HG03025 (cell line): Measurements from ENCODE around the gene KCTD21.
A peak's percentile ranks its signal among the peaks of the same experiment; 100 is the strongest.
"Not testable (repeated sequence)": the region's sequence is repeated elsewhere in the genome, so short reads cannot be mapped to it uniquely, and the experiment has no call there.

Experiments used
- ATAC-seq: cut with Tn5 transposase; IDR thresholded peaks from one replicate; pipeline ENCODE4 v1.9.1; 2021; ENCODE audit warnings: mild to moderate bottlenecking, moderate library complexity; ENCODE audit not compliant: unreplicated experiment, low FRiP score

Gene KCTD21, protein sequence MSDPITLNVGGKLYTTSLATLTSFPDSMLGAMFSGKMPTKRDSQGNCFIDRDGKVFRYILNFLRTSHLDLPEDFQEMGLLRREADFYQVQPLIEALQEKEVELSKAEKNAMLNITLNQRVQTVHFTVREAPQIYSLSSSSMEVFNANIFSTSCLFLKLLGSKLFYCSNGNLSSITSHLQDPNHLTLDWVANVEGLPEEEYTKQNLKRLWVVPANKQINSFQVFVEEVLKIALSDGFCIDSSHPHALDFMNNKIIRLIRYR

DNA sequence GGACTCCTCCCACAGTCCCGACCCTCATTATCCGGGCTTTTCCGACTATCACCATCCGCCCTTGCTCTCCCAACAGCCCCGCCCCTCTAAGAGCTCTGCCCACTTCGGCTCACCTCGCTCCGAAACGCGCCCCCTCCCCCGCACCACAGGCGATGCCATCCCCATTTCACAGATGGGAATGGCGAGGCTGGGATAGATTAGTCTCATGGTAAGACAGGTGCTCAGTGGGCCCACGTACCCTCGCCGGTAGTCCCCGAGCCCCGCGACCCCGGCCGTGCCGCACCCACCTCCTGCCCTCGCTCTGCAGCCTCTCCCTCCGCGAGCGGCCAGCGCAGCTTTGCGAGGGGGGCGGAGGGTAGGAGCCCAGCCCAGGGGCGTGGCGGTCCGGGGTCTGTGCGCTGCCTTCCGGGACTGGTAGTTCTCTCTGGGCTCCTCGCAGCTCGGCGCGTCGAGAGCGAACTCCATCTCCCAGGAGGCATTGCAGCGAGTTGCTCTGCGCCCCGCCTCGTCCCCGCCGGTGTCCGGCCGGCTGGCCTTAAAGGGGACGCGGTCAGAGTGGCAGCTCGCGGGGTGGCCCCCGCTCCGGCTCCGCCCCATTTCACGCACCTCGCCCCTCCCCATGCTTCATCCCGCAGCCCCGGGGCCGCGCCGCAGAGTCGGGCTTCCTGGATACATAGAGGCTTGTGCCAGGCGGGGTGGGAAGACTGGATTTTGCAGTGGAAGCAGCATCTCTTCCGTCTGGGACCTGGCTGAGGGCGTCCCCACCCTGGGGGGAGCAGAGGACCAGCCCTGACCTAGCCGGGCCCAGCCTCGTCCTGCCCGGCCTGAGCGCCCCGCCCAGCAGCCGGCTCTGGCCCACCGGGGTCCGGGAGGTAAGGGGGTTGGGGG lies at the start of gene KCTD21, which contains the start of gene USP35:
Gene KCTD21 (minus strand): TSS at position 341 of the 888 bp plus-strand sequence. CDS start 14,072 bp downstream, outside the sequence.
Gene USP35 (plus strand): TSS at position 634 of the 888 bp plus-strand sequence. CDS start 7,327 bp downstream, outside the sequence.
- peak; percentile 92 for ATAC-seq

DNA sequence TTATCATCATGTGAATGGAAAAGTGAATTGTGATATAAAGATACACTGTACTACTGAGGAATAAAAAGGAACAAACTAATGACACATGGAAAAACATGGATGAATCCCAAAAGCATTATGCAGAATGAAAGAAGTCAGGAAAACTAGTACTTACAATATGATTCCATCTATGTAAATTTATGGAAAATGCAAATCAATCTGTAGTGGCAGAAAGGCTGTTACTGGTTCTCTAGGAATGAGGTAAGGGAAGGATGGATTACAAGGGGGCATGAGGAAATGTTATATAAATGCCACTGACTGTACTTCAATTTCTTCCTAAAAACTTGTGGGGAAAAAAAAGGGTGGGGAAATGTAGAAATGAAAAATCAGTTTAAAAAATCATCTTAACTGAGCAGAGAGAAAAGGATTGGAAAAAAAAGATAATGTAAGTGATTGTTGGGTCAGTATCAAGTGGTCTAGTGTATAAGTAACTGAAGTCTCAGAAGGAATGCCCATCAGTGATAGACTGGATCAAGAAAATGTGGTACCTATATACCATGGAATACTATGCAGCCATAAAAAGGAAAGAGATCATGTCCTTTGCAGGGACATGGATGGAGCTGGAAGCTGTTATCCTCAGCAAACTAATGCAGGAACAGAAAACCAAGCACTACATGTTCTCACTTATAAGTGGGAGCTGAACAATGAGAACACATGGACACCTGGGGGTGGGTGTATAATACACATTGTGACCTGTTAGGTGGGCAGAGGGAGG lies 49.0 kb upstream of the KCTD21 start:
- no peak for ATAC-seq

GRCh38 chr11:78234006-78234405 lies 45.6 kb upstream of the KCTD21 start:
- no peak for ATAC-seq

DNA sequence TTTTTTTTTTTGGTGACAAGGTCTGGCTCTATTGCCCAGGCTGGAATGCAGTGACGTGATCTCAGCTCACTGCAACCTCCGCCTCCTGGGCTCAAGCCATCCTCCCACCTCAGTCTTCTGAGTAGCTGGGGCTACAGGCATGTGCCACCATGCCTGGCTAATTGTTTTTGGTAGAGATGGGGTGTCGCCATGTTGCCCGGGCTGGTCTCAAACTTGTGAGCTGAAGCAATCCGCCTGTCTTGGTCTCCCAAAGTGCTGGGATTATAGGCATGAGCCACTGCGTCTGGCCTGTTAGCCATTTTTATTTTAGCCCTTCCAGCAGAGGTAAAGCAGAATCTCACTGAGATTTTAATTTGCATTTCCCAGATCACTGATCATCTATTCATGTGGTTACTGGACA lies 44.6 kb upstream of the KCTD21 start:
- ATAC-seq: not testable (repeated sequence)

- ATAC-seq: no peak
These were observed 43.6 kb upstream of the KCTD21 start for GRCh38 chr11:78231962-78232501.

GRCh38 chr11:78230161-78230877 lies 41.9 kb upstream of the KCTD21 start:
- no peak for ATAC-seq

- ATAC-seq: no peak
These were observed 40.7 kb upstream of the KCTD21 start for GRCh38 chr11:78229106-78229505.

- ATAC-seq: no peak
These were observed 40.0 kb upstream of the KCTD21 start for GRCh38 chr11:78228467-78228866.

GRCh38 chr11:78227921-78228320 lies 39.5 kb upstream of the KCTD21 start:
- no peak for ATAC-seq

DNA sequence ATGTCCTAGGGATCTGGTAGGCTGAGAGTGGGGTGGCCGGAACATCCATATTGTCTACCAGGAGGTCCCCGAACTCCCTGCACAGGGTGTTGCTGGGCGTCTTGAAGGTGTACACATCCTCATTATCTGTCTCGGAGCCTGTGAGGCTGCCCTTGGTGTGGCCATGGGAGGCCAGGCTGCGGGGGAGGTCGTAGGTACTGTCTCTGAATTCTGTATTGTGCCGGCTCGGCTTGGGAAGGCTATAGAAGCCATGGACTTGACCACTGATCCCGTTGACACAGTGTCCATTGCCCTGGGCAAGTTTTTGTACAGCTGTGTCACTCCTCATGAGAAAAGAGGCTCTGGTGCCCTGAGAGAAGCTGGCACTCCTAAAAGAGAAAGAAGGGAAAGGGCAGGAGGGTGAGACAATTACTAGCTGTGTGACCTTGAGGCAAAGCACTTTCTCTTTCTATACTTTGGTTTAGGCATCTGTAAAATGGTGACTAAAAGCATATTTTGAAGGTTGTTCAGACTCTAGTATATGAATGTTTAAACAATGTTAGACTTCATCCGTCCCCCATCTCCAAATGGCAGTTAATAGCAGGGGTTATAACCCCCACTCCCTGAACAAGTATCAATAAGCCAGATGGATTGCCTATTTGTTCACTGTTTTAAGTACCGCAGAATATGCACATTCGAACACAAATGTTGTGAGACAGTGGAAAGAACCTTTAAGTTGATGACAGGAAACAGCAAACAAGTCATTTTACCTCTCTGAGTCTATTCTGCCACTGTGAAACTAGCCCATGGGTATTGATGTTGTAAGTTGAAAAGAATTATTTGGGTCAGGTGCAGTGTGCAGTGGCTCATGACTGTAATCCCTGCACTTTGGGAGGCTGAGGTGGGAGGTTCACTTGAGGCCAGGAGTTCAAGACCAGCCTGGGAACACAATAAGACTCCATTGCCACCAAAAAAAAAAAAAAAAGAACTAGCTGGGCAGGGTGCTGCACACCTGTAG lies 38.6 kb upstream of the KCTD21 start:
- ATAC-seq: no peak

DNA sequence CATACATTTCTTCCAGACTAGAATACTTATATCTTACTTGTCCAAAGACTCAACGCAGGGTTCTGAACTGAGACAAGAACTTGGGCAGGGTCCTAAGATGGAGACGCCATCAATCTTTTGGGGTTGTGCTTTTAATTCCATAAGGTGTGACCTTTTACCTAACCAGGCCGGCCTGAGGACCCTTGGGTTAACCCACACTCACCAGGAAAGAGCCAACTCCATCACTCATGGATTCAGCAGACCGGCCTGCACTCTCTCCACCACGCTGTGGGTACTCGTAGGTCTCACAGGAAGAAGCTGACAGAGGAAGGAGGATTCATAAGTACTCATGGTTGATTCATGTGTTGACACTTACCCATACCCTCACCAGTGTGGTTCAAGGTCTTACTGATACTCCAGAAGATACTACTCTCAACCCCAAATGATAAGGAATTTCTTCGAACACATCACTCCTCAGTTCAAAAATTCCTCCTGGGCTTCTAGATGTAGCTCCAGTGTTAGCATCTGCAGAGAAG lies 36.5 kb upstream of the KCTD21 start:
- ATAC-seq: no peak

GRCh38 chr11:78224506-78224905 lies 36.1 kb upstream of the KCTD21 start:
- no peak for ATAC-seq

- peak; percentile 70 for ATAC-seq
These were observed 35.0 kb upstream of the KCTD21 start for GRCh38 chr11:78223320-78223954.

- not testable (repeated sequence) for ATAC-seq
These were observed 34.3 kb upstream of the KCTD21 start for GRCh38 chr11:78222726-78223125.

DNA sequence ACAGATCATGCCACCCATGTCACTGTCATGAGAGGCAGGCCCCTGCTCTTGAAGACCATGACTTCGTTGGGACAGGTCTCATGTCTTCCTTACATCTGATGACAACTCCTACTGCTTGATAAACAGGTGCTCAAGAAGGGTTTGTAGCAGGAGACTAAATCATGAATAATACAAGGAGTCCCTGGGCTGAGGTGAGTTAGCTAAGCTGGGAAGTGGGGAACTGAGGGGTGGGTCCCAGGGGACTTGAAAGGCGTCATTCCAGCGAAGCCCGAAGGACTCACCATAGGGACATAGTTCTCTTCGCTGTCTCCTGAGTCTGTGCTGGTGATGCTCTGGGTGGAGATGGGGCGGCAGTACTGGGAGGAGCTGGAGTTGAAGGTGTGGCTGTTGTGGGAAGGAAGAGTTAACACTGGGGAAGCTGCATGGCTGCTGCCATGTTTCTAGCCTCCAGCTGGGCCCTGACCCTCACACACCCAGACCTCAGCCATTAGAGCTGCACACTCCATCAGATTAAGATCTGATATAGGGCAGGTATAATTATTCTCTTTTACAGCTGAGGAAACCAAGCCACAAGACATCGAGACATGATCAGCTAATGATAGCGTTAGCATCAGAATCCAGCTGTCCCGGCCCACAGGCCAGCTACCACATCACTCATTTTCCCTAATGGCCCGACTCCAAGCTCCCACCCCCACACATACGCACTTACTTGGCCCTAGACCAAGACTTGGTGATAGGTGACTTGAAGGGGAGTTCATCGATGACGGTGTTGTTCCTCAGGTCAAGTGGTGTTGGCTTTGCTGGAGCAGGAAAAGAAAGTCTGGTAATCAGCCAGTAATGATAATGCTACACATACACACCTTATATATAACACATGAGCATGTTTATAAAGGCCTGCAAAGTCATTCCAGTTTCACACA lies 33.2 kb upstream of the KCTD21 start:
- ATAC-seq: no peak

GRCh38 chr11:78220218-78221157 lies 32.1 kb upstream of the KCTD21 start:
- no peak for ATAC-seq
